OCI-LY3 (cell line): ENCODE measurements around the gene USP35.

ENCODE experiments used
- H2AFZ ChIP-seq: fragments of 200-600, 300-600 bp; shearing (Covaris generic); 2 replicates; pipeline ENCODE4 v1.6.0; 2014; ENCODE audit warnings: antibody characterized with exemption, low read depth, low read length
- H3K27ac ChIP-seq: fragments of 200-600, 300-600 bp; sonication (generic); 2 replicates; pipeline ENCODE4 v1.5.1; 2014; ENCODE audit warnings: mild to moderate bottlenecking, low read length, moderate library complexity, mixed read lengths
- H3K27me3 ChIP-seq: fragments of 200-600, 300-600 bp; sonication (generic); 2 replicates; pipeline ENCODE4 v1.6.1; 2014; ENCODE audit warnings: low read depth, low read length, mixed read lengths
- H3K36me3 ChIP-seq: fragments of 200-600, 300-600 bp; sonication (generic); replicated peaks from 2 replicates; pipeline ENCODE3; 2014; ENCODE audit warnings: low read depth, low read length, mixed read lengths
- H3K4me1 ChIP-seq: fragments of 300-600, 200-600 bp; sonication (generic); 2 replicates; pipeline ENCODE4 v1.6.1; 2014; ENCODE audit warnings: low read length, mixed read lengths
- H3K4me2 ChIP-seq: fragments of 200-600, 300-600 bp; sonication (generic); 2 replicates; pipeline ENCODE4 v1.6.1; 2014; ENCODE audit warnings: low read length, mixed read lengths
- H3K4me3 ChIP-seq: fragments of 300-600, 200-600 bp; sonication (generic); 2 replicates; pipeline ENCODE4 v1.5.1; 2014; ENCODE audit warnings: antibody characterized with exemption, mild to moderate bottlenecking, low read length, moderate library complexity
- H3K79me2 ChIP-seq: fragments of 300-600, 200-600 bp; shearing (Covaris generic); 2 replicates; pipeline ENCODE4 v1.6.1; 2014; ENCODE audit warnings: mild to moderate bottlenecking, low read length, mixed read lengths
- H3K9ac ChIP-seq: fragments of 300-600, 200-600 bp; shearing (Covaris generic); 2 replicates; pipeline ENCODE4 v1.6.0; 2014; ENCODE audit warnings: mild to moderate bottlenecking, low read length, moderate library complexity
- H3K9me3 ChIP-seq: fragments of 200-600, 300-600 bp; shearing (Covaris generic); 2 replicates; pipeline ENCODE4 v1.6.1; 2014; ENCODE audit warnings: low read length, mixed read lengths; ENCODE audit not compliant: insufficient read depth
- H4K20me1 ChIP-seq: fragments of 200-600, 300-600 bp; sonication (generic); 2 replicates; pipeline ENCODE4 v1.6.1; 2016; ENCODE audit warnings: low read length, mixed read lengths; ENCODE audit not compliant: insufficient read depth
- EZH2phosphoT487 ChIP-seq: fragments of 200-600 bp; shearing (Covaris generic); IDR thresholded peaks from 2 replicates; pipeline ENCODE4 v1.6.1; 2018; ENCODE audit warnings: antibody characterized with exemption, mixed run types, low read depth
- TF ChIP-seq, protein P1 (sequence below): fragments of 200-600, 300-600 bp; sonication (generic); IDR thresholded peaks from 2 replicates; pipeline ENCODE4 v1.5.1; 2014; ENCODE audit warnings: antibody characterized with exemption, low read length, low read depth

Gene USP35

DNA sequence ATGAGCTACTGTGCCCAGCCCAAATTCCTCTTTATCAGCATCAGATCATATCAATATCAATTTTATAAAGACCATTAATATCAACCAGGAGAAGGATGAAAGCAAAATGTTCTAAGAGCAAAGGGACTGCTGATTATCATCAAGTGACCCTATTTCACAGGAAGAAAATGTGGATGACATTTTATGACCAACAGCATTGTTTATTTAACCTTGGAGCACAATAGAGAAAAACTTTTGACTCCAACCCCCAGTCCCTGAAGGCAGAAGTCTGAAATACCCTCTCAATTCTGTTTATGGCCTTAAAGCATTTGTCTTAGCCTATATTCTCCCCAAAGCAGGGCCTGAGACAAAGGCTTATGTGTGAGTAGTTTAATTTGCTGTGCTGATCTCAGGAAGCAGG is 38.0 kb upstream of the USP35 start:
- H3K79me2 ChIP-seq: no peaks in the 10 kb centered on the region
- H3K27ac ChIP-seq: no peak overlapping the region

DNA sequence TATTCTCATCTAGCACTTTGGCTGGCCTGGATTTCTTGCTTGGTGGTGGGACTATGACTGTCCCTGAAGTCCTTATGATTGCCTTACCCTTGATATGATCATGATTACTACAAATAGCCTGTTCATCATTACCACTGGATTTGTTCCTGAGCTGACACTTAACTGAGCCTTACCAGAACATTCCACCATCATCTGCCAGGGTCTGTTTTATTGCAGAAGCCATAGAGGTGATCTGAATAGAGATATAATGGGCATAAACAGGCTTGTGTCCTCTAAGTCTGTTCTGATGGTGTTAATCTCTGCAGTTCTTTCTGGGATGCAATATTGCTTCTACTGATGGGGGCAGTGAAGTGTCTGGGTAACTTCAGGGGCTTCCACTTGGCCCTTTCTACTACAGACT is 36.9 kb upstream of the USP35 start:
- no peak overlapping the region for H3K4me2 ChIP-seq
- no peak overlapping the region for H2AFZ ChIP-seq
- no peaks in the 10 kb centered on the region for H3K27me3 ChIP-seq
- H3K4me1 ChIP-seq: no peaks in the 10 kb centered on the region
- no peak overlapping the region for H3K27ac ChIP-seq
- no peak for TF ChIP-seq EZH2phosphoT487
- TF ChIP-seq, protein P1, sequence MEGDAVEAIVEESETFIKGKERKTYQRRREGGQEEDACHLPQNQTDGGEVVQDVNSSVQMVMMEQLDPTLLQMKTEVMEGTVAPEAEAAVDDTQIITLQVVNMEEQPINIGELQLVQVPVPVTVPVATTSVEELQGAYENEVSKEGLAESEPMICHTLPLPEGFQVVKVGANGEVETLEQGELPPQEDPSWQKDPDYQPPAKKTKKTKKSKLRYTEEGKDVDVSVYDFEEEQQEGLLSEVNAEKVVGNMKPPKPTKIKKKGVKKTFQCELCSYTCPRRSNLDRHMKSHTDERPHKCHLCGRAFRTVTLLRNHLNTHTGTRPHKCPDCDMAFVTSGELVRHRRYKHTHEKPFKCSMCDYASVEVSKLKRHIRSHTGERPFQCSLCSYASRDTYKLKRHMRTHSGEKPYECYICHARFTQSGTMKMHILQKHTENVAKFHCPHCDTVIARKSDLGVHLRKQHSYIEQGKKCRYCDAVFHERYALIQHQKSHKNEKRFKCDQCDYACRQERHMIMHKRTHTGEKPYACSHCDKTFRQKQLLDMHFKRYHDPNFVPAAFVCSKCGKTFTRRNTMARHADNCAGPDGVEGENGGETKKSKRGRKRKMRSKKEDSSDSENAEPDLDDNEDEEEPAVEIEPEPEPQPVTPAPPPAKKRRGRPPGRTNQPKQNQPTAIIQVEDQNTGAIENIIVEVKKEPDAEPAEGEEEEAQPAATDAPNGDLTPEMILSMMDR: no peak
- H3K4me3 ChIP-seq: no peak overlapping the region
- no peaks in the 10 kb centered on the region for H3K9me3 ChIP-seq
- H3K9ac ChIP-seq: no peak overlapping the region
- no peaks in the 10 kb centered on the region for H3K79me2 ChIP-seq
- H4K20me1 ChIP-seq: no peaks in the 10 kb centered on the region
- H3K36me3 ChIP-seq: no peaks in the 10 kb centered on the region

More for the DNA sequence above, 38.0 kb upstream of the USP35 start:
- Histone ChIP-seq H2AFZ (no peak overlapping the region), H3K4me2 (no peak overlapping the region), H3K4me1 (no peaks in the 10 kb centered on the region), H4K20me1 (no peaks in the 10 kb centered on the region), H3K4me3 (no peak overlapping the region), H3K36me3 (no peaks in the 10 kb centered on the region), H3K27me3 (no peaks in the 10 kb centered on the region), H3K9ac (no peak overlapping the region), H3K9me3 (no peaks in the 10 kb centered on the region)
- TF ChIP-seq EZH2phosphoT487: no peak
- TF ChIP-seq, protein P1: no peak

DNA sequence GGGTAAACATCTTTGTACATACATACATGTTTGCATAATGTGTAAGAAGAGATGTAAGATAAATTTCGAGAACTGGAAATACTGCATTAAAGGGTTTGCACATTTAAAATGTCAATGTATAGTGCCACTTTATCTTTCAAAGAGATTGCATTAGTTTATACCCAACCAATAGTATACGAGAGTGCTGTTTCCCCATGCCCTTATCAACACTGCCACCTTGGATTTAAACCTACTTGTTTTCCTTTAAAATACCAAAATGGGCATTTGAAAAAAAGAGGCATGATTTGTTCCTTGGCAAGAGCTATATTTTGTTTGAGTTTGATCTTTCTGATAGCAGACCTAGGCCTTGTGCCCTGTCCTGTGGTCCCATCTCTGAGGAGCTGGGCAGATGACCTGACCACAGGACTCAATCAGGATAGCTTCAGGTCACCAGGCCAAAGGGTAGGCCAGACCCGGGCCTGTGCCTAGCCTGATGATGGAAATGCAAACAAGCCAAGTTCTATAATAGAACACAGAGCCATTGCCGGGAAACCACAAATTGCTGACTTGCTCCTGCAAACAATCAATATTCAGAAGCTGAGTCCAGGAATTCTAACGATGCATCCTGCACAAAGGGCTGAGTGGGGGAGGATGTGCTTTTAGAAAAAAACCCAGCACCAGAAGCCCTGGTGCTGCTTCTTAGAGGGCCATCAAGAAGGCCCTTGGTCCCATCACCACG is 32.4 kb upstream of the USP35 start:
- Histone ChIP-seq H3K9ac (no peak overlapping the region), H3K79me2 (no peaks in the 10 kb centered on the region), H3K9me3 (no peaks in the 10 kb centered on the region), H2AFZ (no peak overlapping the region), H3K4me2 (no peak overlapping the region), H3K27me3 (no peaks in the 10 kb centered on the region), H3K27ac (no peak overlapping the region), H3K4me1 (no peaks in the 10 kb centered on the region), H3K4me3 (no peak overlapping the region), H4K20me1 (no peaks in the 10 kb centered on the region), H3K36me3 (no peaks in the 10 kb centered on the region)
- no peak for TF ChIP-seq EZH2phosphoT487
- TF ChIP-seq, protein P1: no peak

DNA sequence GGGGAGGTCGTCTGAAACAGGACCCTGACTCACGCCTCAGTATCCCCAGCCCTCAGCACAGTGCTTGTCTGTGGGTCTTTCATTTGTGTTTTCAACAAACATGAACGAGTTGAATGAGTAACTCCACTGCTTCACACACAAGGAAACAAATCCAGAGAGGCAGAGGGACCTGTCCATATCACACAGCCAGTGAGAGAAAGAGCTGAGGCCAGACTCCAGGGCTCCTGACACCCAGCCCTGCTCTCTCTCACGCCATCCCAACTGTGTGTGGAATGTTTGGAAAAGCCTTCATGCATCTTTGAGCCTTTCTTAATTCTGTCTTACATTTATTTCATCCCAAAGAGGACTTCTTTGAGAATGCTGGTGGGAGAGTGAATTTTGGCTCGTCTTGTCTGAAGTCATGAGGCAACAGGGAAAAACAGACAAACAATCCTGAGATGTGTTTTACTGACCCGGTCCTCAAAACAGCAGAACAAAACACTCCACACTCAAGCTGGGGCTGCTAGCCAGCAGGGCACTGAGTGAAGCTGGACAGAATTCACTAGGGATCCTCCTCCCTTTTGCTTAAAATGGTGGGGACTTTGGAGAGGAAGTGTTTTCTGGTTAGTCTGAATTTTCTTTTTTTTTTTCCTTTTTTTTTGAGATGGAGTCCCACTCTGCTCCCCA is 29.6 kb upstream of the USP35 start:
- Histone ChIP-seq H2AFZ (no peak overlapping the region), H3K9ac (no peak overlapping the region), H3K4me2 (no peak overlapping the region), H4K20me1 (no peaks in the 10 kb centered on the region), H3K4me3 (no peak overlapping the region), H3K79me2 (no peaks in the 10 kb centered on the region), H3K27ac (no peak overlapping the region), H3K4me1 (no peaks in the 10 kb centered on the region), H3K9me3 (no peaks in the 10 kb centered on the region), H3K36me3 (no peaks in the 10 kb centered on the region), H3K27me3 (no peaks in the 10 kb centered on the region)
- no peak for TF ChIP-seq EZH2phosphoT487
- TF ChIP-seq, protein P1: no peak
